HG03575 (cell line): Measurements from ENCODE around the gene DNER.
"Not testable (repeated sequence)": the region's sequence is repeated elsewhere in the genome, so short reads cannot be mapped to it uniquely, and the experiment has no call there.

Source experiments
- ATAC-seq: cut with Tn5 transposase; IDR thresholded peaks from one replicate; pipeline ENCODE4 v1.9.1; 2021; ENCODE audit not compliant: unreplicated experiment, insufficient number of reproducible peaks, low FRiP score; ENCODE audit errors: extremely low read depth

DNER gene

DNA sequence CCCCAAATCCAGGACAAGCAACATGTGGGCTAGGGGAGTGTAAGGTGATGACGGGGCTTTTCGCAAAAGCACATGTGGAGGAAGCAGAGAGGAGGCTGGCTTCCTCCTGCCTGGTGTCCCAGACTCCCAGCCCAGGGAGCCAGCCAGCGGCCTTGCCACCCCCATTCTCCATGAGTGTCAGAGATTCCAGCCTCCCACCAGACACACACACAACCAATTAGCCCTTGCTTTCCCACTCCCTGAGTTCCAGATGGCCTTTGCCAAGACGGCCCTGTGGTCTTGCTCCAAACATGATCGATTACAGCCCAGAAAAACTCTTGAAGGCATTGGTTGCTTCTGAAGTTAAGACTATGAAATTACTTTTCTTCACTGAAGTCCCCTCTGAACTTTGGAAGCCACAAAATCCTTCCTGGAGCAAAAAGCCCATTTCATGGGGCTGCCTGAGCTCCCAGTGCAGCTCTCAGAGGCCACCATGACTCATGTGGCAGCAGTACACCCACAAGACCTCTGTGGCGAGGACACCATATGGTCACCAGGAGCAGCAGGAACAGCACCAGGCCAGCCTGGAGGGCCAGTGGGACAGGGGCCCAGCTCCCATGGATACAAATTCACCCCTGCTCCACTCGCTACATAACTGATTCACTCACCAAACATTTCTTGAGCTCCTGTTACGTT is 374.1 kb downstream of the DNER start:
- no peak for ATAC-seq

DNA sequence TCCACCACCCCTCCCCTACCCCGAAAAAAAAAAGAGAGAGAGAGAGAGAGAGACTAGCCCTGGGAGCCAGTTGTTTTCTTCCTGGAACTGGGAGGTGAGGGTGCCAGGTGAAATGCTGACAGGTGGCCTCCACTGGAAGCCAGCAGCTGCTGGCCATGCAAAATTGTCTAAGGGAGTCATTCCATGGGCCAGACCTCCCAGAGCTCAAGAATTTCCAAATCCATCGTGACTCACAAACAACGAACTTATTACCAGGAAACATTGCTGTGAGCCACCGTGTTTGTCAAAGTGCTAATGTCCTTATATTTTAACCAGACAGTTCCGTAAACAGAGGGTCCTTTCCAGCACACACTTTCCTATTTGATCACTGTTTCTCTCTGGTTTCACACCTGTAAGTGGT is 374.7 kb downstream of the DNER start:
- ATAC-seq = no peak

DNA sequence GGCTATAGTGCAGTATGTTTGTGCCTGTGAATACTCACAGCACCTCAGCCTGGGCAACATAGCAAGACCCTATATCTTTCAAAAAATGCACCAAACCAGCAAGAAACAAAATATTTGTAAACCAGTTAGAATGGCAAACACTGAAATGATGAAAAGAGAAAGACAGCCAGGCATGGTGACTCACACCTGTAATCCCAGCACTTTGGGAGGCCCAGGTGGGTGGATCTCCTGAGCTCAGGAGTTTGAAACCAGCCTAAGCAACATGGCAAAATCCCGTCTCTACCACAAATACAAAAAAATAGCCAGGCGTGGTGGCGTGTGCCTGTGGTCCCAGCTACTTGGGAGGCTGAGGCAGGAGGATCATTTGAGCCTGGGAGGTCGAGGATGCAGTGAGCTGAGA is 375.2 kb downstream of the DNER start:
- ATAC-seq = not testable (repeated sequence)

DNA sequence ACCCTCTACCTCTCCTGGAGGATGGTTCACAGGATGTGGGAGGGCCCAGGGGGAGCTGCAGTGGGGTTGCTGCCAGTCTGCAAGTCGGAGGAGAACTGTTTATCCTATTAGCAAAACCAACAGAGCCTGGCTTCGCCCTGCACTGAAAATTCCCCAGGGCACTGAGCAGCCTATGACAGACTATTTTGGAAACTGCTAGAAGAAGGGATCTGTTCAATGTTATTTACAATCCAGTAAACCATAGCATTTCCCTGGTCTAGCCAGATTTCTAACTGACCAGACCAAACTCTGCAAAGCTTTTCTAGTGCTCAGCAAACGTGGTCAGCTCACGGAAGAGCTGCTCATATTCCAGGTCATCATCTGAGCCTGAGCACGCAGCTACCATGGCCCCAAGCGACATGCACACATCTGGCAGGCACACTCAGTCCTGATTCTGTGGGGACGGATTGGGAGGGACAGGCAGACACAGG is 378.4 kb downstream of the DNER start:
- no peak for ATAC-seq

DNA sequence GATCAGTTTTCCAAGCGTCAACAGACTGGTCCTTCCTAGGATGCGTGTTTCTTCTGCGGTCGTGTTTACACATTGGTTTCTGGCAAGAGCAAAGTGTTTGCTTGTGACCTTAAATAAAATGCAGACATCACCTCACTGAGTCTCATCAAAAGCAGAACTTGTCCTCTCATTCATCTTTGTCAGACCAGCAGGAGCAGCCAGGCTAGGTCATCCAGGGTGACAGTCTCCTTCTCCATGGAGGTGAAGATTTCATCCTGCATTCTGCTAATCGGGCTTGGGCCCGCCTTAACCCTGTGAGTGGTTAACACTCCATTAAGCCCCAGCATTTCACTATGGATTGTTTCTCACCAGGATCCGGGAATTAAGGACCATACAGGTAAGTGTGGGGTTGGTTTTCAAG is 379.0 kb downstream of the DNER start:
- no peak for ATAC-seq

DNA sequence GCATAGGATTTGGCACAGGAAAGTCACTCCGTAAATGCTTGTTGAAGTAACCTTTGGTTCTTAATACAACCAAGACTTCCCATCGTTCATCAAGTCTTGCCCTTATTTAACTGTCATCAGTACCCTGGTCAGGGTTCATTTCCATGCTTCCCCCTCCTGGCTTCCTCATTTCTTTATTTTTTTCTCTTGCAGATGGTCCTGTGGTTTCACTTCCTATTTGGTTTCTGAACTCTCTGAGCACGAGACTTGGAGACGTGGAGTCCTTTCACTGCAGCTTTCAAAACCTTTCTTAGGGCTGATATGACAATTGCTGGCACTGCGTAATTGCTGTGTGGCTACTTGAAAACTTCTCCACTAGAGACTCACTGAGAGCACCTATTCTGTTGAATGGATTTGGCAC is 383.4 kb downstream of the DNER start:
- no peak for ATAC-seq

DNA sequence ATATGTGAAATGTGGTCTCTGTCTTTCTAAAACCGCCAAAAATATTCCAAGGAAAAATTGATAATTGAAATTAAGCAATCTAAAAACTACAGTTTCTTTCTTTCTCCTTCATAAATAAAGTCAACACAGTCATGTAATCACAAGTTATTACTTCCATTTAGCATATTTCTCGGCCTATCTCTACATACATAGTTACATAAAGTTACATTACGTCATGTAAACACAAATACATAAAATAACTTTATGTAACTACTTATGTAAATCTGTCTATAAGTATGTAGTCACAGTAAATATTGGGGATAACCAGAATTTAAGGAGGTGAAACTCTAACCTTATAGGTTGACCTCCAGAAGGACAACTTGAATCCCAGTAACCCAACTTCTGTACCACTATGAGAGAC is 394.8 kb downstream of the DNER start:
- ATAC-seq = no peak

DNA sequence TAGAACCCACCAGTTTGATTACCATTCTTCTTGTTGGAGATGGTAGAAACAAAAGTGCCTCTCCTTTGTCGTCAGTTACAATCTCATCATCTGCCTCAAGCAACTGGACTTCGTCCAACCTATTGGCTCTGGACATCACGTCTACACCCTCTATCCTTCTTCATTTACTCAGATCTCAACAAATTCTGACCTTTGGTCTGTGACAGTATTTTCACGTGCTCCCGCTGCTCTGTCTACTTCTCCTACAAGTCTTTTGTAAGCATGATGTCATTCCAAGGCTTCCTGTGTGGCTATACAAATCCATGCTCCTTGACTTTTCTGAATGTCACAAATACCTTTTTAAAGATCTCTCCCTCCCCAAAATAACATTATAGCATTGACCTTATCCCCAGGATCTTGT is 400.2 kb downstream of the DNER start:
- no peak for ATAC-seq

DNA sequence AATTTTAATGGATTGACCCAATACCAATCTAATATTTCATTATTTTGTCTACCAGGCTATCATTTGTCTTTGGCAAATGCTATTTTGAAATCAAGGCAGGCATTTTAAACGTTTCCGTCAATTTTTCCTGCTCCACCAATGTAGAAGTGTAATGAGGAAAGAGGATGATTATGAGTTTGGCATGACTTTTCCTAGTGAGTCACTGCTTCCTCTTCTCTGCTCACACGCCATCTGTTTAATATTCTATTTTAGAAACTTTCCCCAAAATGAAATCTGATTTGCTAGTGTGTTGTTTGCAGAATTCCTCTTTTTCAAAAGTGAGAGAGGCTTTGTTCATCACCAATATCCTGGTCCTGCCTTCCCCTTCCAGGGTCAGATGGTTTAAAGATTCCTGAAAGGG is 400.8 kb downstream of the DNER start:
- no peak for ATAC-seq
